Activated CD8-positive, alpha-beta T cell treated with anti-CD3 and anti-CD28 coated beads for 36 hours (primary cell): ENCODE measurements around the gene ALCAM. TPM values are rescaled to one million over a fixed set of nuclear protein-coding genes. Genes with fewer than 3 reads are reported as not detected.

Source experiments
- ATAC-seq: fragments of 200-7000 bp; cut with Tn5 transposase; one replicate; pipeline ENCODE4 v1.10.0; 2021; ENCODE audit warnings: mild to moderate bottlenecking, moderate library complexity
- CTCF ChIA-PET: fragments of 350-600 bp; sonication (Branson Sonifier 250); formaldehyde crosslinking; loops from one replicate; lab custom pipeline; 2021; ENCODE audit warnings: antibody characterized with exemption; lab: Charles Lee
- POLR2A ChIA-PET: fragments of 350-600 bp; sonication (Branson Sonifier 250); formaldehyde crosslinking; loops from one replicate; lab custom pipeline; 2021; ENCODE audit warnings: antibody characterized with exemption; lab: Charles Lee
- DNase-seq: peaks from one replicate; pipeline ENCODE4 v3.0.0-alpha.2; 2020
- H3K27ac Mint-ChIP-seq: one replicate; pipeline ENCODE4 v1.8.0; 2021; ENCODE audit warnings: mild to moderate bottlenecking, mixed read lengths
- H3K27me3 Mint-ChIP-seq: one replicate; pipeline ENCODE4 v1.8.0; 2021; ENCODE audit warnings: mixed read lengths
- H3K36me3 Mint-ChIP-seq: one replicate; pipeline ENCODE4 v1.8.0; 2021; ENCODE audit warnings: low read depth, mixed read lengths
- H3K4me1 Mint-ChIP-seq: one replicate; pipeline ENCODE4 v1.8.0; 2021; ENCODE audit warnings: low read depth, mixed read lengths
- H3K4me3 Mint-ChIP-seq: one replicate; pipeline ENCODE4 v1.8.0; 2021; ENCODE audit warnings: mild to moderate bottlenecking, moderate library complexity, mixed read lengths
- H3K9me3 Mint-ChIP-seq: one replicate; pipeline ENCODE4 v1.8.0; 2021; ENCODE audit warnings: mixed read lengths
- intact Hi-C: fragments of 100-400 bp; cut with micrococcal nuclease; formaldehyde crosslinking; loops from one replicate; pipeline ENCODE4 v1.10.0; 2022
- total RNA-seq, 2 experiments: library from RNA; stranded (reverse); gene quantifications; one replicate each; pipeline ENCODE4 v1.2.3, GENCODE V29; 2021
- TF ChIP-seq, protein P1 (sequence below): fragments of 200-600 bp; IDR thresholded peaks from one replicate; pipeline ENCODE4 v1.8.0; 2022; ENCODE audit warnings: antibody characterized with exemption, mild to moderate bottlenecking

Gene ALCAM
- total RNA-seq, 2 experiments from 2014 or later, result 13.9 to 14.5 TPM

- TF ChIP-seq, protein P1, sequence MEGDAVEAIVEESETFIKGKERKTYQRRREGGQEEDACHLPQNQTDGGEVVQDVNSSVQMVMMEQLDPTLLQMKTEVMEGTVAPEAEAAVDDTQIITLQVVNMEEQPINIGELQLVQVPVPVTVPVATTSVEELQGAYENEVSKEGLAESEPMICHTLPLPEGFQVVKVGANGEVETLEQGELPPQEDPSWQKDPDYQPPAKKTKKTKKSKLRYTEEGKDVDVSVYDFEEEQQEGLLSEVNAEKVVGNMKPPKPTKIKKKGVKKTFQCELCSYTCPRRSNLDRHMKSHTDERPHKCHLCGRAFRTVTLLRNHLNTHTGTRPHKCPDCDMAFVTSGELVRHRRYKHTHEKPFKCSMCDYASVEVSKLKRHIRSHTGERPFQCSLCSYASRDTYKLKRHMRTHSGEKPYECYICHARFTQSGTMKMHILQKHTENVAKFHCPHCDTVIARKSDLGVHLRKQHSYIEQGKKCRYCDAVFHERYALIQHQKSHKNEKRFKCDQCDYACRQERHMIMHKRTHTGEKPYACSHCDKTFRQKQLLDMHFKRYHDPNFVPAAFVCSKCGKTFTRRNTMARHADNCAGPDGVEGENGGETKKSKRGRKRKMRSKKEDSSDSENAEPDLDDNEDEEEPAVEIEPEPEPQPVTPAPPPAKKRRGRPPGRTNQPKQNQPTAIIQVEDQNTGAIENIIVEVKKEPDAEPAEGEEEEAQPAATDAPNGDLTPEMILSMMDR, result no peak
- POLR2A ChIA-PET, result interaction anchor here (0.9 to 2.1 kb wide), 2 partner anchors 8 to 324 kb away, joined by 3 to 7 read pairs; no protein-coding TSS in a partner anchor
- Mint-ChIP-seq H3K36me3 (no peaks in the 10 kb centered on the region), H3K9me3 (no peaks in the 10 kb centered on the region), H3K27ac (peak overlapping the region; percentile 97), H3K4me1 (peaks cover 24% of the 10 kb centered on the region), H3K4me3 (peak overlapping the region; percentile 89), H3K27me3 (peaks cover 21% of the 10 kb centered on the region)
- CTCF ChIA-PET, result interaction anchor here (4.2 kb wide), 1 partner anchor 11 kb away, joined by 23 read pairs; no protein-coding TSS in a partner anchor
- ATAC-seq, result peak; percentile 26
- intact Hi-C loops, result no loop called here
- DNase-seq, result peak; percentile 94
These were observed 901 bp downstream of the ALCAM start for GRCh38 chr3:105367406-105368213.

GRCh38 chr3:105368566-105369499 is 2.1 kb downstream of the ALCAM start:
- ChIA-PET POLR2A (interaction anchor here (1.2 to 2.1 kb wide), 3 partner anchors 10 to 36 kb away, joined by 3 to 7 read pairs (median 4); no protein-coding TSS in a partner anchor), CTCF (interaction anchor here (0.9 to 4.2 kb wide), 5 partner anchors 8 to 114 kb away, joined by 3 to 23 read pairs (median 4); no protein-coding TSS in a partner anchor)
- Mint-ChIP-seq H3K4me3 (peak overlapping the region; percentile 89), H3K27ac (peak overlapping the region; percentile 97), H3K4me1 (peaks cover 24% of the 10 kb centered on the region), H3K9me3 (no peaks in the 10 kb centered on the region), H3K36me3 (no peaks in the 10 kb centered on the region), H3K27me3 (peaks cover 15% of the 10 kb centered on the region)
- ATAC-seq (peak; percentile 50), DNase-seq (peak; percentile 95)
- intact Hi-C loops, result no loop called here
- TF ChIP-seq, protein P1, result no peak

- Mint-ChIP-seq H3K36me3 (no peaks in the 10 kb centered on the region), H3K9me3 (no peaks in the 10 kb centered on the region), H3K27me3 (peaks cover 14% of the 10 kb centered on the region), H3K4me3 (peak overlapping the region; percentile 89), H3K27ac (peak overlapping the region; percentile 97), H3K4me1 (peaks cover 22% of the 10 kb centered on the region)
- ChIA-PET CTCF (interaction anchor here (0.9 to 4.2 kb wide), 7 partner anchors 10 to 773 kb away, joined by 3 to 23 read pairs (median 4); no protein-coding TSS in a partner anchor), POLR2A (interaction anchor here (0.6 to 2.1 kb wide), 4 partner anchors 10 to 37 kb away, joined by 3 to 7 read pairs (median 4); no protein-coding TSS in a partner anchor)
- ATAC-seq, result no peak
- DNase-seq, result peak; percentile 58
- TF ChIP-seq, protein P1, result peak; percentile 77
- intact Hi-C loops, result no loop called here
These were observed 3.0 kb downstream of the ALCAM start for GRCh38 chr3:105369500-105370371.

- Mint-ChIP-seq H3K9me3 (no peaks in the 10 kb centered on the region), H3K36me3 (no peaks in the 10 kb centered on the region), H3K4me3 (no peak overlapping the region), H3K27me3 (peaks cover 4% of the 10 kb centered on the region), H3K4me1 (peaks cover 11% of the 10 kb centered on the region), H3K27ac (no peak overlapping the region)
- ChIA-PET POLR2A (no interaction called here), CTCF (no interaction called here)
- intact Hi-C loops, result no loop called here
- ATAC-seq, result no peak
- DNase-seq, result no peak
- TF ChIP-seq, protein P1, result no peak
These were observed 6.7 kb downstream of the ALCAM start for GRCh38 chr3:105373383-105373782.
